ENCODE results near the gene IL1F10.

The IL1F10 gene

GRCh38 chr2:113060396-113060795 is 7.4 kb upstream of the IL1F10 start:
- DNase-seq = no peak

- no peak for DNase-seq
Measured at GRCh38 chr2:113060796-113061195, 7.0 kb upstream of the IL1F10 start.

- DNase-seq = no peak
Measured at GRCh38 chr2:113061241-113061640, 6.5 kb upstream of the IL1F10 start.

GRCh38 chr2:113061896-113062770 is 5.6 kb upstream of the IL1F10 start:
- no peak for DNase-seq

GRCh38 chr2:113064281-113064680 is 3.5 kb upstream of the IL1F10 start:
- DNase-seq = no peak

GRCh38 chr2:113064898-113065297 is 2.9 kb upstream of the IL1F10 start:
- no peak for DNase-seq

GRCh38 chr2:113068249-113068648 is 479 bp downstream of the IL1F10 start:
- DNase-seq = no peak

GRCh38 chr2:113068706-113069485 is 1.1 kb downstream of the IL1F10 start:
- DNase-seq = no peak

- DNase-seq = no peak
Measured at GRCh38 chr2:113069676-113070605, 2.2 kb downstream of the IL1F10 start.

GRCh38 chr2:113070606-113070975 is 2.8 kb downstream of the IL1F10 start:
- DNase-seq = no peak

GRCh38 chr2:113072584-113072983 is 4.8 kb downstream of the IL1F10 start:
- DNase-seq = no peak

- no peak for DNase-seq
Measured at GRCh38 chr2:113073325-113073834, 5.6 kb downstream of the IL1F10 start.

GRCh38 chr2:113075030-113075429 is 7.3 kb downstream of the IL1F10 start:
- no peak for DNase-seq

- no peak for DNase-seq
Measured at GRCh38 chr2:113075600-113075999, 7.8 kb downstream of the IL1F10 start.

- DNase-seq = no peak
Measured at GRCh38 chr2:113076954-113077669, 9.3 kb downstream of the IL1F10 start.

GRCh38 chr2:113077921-113078320 is 10.2 kb downstream of the IL1F10 start:
- DNase-seq = no peak

- DNase-seq = no peak
Measured at GRCh38 chr2:113078350-113078839, 10.6 kb downstream of the IL1F10 start.

- DNase-seq = no peak
Measured at GRCh38 chr2:113079131-113079530, 11.4 kb downstream of the IL1F10 start.

- DNase-seq = peak; percentile 52
Measured at GRCh38 chr2:113080134-113080533, 12.4 kb downstream of the IL1F10 start.

GRCh38 chr2:113081488-113082210 is 13.9 kb downstream of the IL1F10 start:
- DNase-seq = no peak

GRCh38 chr2:113083296-113083695 is 15.5 kb downstream of the IL1F10 start:
- no peak for DNase-seq
